ENCODE data around the gene MVB12B.

- TF ChIP-seq, protein P1, sequence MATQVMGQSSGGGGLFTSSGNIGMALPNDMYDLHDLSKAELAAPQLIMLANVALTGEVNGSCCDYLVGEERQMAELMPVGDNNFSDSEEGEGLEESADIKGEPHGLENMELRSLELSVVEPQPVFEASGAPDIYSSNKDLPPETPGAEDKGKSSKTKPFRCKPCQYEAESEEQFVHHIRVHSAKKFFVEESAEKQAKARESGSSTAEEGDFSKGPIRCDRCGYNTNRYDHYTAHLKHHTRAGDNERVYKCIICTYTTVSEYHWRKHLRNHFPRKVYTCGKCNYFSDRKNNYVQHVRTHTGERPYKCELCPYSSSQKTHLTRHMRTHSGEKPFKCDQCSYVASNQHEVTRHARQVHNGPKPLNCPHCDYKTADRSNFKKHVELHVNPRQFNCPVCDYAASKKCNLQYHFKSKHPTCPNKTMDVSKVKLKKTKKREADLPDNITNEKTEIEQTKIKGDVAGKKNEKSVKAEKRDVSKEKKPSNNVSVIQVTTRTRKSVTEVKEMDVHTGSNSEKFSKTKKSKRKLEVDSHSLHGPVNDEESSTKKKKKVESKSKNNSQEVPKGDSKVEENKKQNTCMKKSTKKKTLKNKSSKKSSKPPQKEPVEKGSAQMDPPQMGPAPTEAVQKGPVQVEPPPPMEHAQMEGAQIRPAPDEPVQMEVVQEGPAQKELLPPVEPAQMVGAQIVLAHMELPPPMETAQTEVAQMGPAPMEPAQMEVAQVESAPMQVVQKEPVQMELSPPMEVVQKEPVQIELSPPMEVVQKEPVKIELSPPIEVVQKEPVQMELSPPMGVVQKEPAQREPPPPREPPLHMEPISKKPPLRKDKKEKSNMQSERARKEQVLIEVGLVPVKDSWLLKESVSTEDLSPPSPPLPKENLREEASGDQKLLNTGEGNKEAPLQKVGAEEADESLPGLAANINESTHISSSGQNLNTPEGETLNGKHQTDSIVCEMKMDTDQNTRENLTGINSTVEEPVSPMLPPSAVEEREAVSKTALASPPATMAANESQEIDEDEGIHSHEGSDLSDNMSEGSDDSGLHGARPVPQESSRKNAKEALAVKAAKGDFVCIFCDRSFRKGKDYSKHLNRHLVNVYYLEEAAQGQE (IDR thresholded peaks at IDR 0.05; ENCODE audit: insufficient read depth in 1 of 2, low read depth in 2 of 2, low read length in 2 of 2) = no peak
- no peak for TF ChIP-seq SIN3A (IDR thresholded peaks at IDR 0.05; ENCODE audit: borderline replicate concordance, insufficient read depth, low read length)
Observed at GRCh38 chr9:126403397-126403796, 76.8 kb downstream of the MVB12B start.

All from PFSK-1 (cell line).